HG02759 (cell line): ENCODE results near the gene ITGAE.

ENCODE experiments used
- ATAC-seq: cut with Tn5 transposase; IDR thresholded peaks from one replicate; pipeline ENCODE4 v1.9.1; 2021; ENCODE audit warnings: mild to moderate bottlenecking, moderate library complexity; ENCODE audit not compliant: unreplicated experiment

The ITGAE gene

GRCh38 chr17:3695723-3696411, 105.1 kb downstream of the ITGAE start, which contains the start of gene P2RX5:
Gene P2RX5, minus strand, starts transcription at chr17:3696155. Its CDS starts 150 bp downstream, at chr17:3696005.
- peak; percentile 36 for ATAC-seq

DNA sequence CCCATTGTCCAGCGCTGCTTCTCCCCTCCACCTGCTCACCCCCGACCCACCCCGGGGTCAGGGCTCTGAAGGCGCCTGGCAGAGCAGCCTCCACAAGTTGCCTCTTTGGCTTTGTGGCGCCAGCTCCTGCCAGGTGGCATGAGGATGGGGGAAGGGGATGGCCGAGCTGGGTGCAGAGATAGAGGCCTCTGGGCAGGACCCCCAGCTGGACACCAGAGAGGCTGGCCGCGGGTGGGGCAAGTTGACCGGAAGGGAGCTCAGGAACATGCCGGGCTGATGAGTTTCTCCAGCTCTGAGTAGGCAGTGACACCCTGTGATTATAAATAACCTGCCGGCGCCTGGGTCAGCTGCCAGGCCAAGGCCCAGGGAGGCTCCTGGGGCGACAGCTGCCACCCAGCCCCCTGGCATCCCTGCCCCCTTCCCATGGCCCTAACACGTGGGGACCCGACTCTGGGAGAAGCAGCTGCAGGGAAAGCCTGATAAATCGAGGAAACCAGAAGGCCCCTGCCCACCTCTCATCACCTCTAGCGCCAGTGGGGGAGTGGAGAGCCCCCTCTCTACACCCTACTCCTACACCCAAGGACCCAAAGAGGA, 105.8 kb downstream of the ITGAE start:
- ATAC-seq = no peak

DNA sequence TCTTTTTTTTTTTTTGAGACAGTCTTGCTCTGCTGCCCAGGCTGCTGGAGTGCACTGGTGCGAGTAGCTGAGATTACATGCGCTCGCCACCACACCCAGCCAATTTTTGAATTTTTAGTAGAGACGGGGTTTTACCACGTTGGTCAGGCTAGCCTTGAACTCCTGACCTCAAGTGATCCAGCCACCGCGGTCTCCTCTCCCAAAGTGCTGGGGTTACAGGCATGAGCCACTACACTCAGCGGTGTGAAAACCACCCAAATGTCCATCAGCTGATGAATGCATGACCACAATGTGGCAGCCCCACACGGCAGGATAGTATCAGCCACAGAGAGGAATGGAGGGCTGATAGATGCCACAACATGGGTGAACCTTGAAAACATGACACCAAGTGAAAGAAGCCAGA, 107.2 kb downstream of the ITGAE start:
- ATAC-seq = peak; percentile 62

DNA sequence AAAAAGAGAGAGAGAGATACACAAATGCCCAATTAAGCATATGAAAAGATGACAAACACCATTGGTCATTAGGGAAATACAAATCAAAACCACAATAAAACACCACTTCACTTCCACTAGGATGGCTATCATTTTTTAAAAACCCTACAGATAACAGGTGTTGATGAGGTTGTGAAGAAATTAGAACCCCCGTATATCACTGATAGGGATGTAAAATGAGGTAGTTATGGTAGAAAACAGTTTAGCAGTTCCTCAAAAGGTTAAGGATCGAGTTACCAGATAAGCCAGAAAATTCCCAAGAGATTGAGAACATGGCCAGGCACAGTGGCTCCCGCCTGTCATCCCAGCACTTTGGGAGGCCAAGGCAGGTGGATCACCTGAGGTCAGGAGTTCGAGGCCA, 107.8 kb downstream of the ITGAE start:
- no peak for ATAC-seq

DNA sequence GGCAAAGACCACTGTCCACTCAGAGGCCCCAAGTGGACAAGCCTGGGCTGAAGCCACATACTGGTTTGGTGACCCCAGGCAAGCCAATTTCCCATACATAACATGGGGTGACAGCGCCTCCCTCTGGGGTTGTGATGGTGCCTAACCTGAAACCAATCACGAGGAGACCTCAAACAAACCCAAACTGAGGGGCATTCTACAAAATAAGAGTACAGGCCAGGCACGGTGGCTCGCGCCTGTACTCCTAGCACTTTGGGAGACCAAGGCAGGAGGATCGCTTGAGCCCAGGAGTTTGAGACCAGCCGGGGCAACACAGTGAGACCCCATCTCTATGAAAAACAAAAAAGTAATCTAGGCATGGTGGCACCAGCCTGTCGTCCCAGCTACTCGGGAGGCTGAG, 108.6 kb downstream of the ITGAE start:
- ATAC-seq = no peak

DNA sequence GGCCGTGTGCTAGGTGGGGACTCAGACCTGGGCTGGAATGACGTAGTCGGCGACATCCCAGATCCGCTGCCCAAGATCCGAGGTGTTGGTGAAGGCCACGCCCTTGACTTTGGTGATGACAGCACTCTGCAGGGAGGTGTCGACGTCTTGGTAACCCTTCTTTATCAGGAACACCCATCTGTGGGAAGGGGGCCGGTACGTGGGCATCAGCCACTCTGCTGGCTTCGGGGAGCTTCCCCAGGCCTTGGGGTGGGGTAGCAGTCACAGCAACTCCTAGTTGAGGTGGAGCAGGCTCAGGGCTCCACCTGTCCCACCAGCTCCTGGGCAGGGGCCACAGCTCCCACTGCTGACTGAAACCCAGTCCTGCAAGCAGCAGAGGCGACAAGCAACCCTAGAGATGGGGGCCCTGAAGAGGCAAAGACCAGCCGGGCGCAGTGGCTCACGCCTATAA, 109.3 kb downstream of the ITGAE start:
- ATAC-seq = no peak

- no peak for ATAC-seq
Observed at GRCh38 chr17:3690094-3690715, 110.8 kb downstream of the ITGAE start.

DNA sequence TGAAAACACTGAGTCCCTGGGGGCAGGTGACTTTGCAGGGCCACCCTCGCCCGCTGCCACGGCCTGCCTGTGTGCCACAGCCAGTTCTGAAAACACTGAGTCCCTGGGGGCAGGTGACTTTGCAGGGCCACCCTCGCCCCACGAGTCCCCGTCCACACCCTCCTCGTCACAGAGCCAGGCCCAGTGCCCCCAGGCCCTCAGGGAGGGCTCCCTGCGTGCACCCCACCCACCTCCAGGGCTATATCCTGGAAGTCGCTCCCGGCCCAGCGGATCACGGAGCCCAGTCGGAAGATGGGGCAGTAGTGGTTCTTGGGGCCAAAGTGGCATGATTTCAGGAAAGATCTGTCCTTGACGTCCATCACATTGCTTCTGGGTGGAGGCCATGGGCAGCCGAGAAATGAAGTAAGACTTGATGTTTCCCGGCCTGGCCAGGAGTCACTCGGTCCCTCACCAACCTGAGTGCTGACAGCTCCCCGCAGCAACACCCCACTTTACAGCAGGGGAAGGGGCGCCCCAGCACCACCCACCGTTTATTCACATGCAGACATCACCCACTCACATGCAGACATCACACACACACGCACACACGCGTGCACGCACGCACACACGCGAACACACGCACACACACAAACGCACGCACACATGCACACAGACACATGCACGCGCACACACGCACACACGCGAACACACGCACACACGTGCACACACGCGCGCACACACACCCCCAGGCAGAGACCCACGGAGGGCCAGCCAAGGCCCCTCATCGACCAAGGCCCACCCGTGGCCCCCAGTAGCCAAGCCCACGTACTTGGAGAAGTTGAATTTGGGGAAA, 111.5 kb downstream of the ITGAE start:
- ATAC-seq = no peak

- ATAC-seq = no peak
Observed at GRCh38 chr17:3688852-3689261, 112.1 kb downstream of the ITGAE start.

GRCh38 chr17:3688027-3688553, 112.9 kb downstream of the ITGAE start:
- no peak for ATAC-seq

- ATAC-seq = no peak
Observed at GRCh38 chr17:3685174-3685573, 115.8 kb downstream of the ITGAE start.

DNA sequence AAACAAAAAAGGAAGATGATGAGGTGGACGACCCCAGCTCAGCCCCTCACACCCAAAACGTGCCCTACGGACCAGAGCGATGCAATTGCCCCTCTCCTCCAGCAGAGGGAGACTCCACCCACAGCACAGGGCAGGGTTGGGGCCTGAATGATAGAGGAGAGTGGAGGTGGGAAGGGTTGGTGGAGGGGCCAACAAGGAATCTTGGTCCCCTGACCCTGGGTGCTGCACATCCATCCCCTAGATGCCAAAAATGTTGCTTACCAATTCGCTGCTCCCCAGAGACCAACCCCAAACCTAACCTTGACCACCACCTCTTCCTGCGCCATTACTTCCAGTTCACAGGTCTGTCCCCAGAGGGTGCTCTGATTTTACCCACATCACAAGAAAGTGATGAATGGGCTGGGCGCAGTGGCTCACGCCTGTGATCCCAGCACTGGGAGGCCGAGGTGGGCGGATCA, 117.9 kb downstream of the ITGAE start:
- no peak for ATAC-seq

DNA sequence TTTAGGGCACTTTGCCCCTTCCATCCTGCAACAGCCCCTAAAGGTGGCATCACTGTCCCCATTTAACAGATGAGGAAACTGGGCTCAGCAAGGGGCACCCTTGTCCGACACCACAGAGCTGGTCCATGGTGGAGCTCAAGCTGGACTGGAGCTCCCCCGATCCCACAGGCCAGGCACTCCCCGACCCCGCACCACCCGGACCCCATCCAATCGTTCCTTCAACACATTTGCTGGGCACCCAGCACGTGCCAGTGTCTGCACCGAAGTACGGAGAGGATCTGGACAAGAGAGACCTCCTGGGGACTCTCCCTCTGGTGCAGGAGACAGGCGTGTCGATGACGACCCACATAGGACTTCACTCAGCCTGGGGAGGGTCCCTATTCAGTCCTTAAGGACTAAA, 119.0 kb downstream of the ITGAE start:
- ATAC-seq = no peak

DNA sequence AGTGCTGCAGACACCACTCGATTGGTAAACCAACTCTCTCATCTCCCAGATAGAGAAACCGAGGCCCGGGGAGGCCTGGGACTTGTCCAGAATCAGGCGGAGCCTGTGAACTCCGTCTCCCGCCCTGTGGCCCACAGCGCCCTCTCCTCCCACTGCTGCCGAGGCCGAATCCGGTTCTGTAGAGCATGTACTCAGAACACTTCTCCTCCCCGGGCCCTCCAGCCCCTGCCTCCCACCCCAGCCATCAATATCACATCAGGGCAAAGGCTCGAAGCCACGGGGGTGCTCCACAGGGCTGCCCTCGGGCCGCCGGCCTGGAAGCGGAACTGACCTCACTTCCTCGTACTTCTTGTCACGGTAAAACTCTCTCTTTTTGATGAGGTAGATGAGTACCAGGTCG, 119.4 kb downstream of the ITGAE start:
- no peak for ATAC-seq

DNA sequence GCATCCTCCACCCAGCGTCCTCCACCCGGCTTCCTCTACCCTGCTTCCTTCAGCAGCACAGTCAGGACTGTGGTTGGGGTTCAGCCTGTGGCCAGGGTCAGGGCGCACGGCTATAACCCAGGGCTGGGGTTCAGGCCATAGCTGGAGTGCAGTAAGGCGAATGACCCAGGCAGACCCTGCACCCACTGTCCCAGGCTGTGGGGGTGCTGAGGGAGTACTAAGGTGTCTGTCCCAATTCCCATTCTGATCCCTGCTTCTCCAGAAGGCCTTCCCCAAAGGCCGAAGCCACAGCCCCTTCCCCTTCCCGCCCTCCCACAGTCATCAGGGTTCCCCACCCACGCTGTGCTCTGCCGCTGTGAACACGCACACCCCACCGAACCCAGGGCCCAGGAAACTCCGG, 119.9 kb downstream of the ITGAE start:
- no peak for ATAC-seq

GRCh38 chr17:3679531-3680126, 121.4 kb downstream of the ITGAE start:
- no peak for ATAC-seq

GRCh38 chr17:3678821-3679530, 122.0 kb downstream of the ITGAE start:
- ATAC-seq = no peak

DNA sequence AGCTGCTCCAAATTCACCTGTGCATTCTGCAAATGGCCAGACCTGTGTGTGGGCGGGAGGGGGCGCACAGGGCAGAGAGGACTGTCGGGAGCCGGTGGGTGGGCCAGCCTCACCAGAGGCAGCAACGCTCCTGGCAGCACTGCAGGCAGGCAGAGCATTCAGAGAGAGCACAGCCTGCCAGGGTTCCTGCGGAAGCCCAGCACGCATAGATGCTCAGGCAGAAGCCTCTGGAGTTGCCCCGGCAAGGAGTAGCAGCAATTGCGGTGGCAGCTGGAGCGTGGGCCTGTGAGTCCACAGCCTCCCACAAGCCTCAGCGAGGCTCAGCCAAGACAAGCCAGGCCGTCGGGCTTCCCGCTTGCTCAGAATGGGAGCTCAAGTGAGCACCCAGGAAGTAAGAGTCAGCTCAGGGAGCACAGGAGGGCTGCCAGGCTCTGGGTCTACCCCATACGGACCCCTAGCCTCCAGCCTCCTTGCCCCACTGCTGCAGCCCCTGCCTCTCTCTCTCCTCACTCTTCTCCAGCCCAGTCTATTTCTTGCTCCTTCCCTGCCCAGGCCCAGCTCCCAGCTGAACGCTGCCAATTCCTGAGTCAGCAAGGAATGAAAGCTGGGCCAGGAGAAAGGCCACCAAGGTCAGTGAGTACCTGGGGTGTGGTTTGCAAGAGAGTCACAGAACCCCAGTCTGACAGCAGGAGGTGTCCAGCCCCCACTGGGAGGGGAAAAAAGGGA, 122.7 kb downstream of the ITGAE start:
- no peak for ATAC-seq

- ATAC-seq = no peak
Observed at GRCh38 chr17:3675886-3676285, 125.1 kb downstream of the ITGAE start.
